Limb (tissue), 2 donors: ENCODE data around the gene C5orf52.
"Not testable (repeated sequence)": the region's sequence is repeated elsewhere in the genome, so short reads cannot be mapped to it uniquely, and the experiment has no call there.

Experiments
- DNase-seq, 2 donors: peaks; one replicate each; pipeline ENCODE4 v3.0.0-alpha.2; 2016; ENCODE audit errors: extremely low spot score in 2 of 2

Gene C5orf52

DNA sequence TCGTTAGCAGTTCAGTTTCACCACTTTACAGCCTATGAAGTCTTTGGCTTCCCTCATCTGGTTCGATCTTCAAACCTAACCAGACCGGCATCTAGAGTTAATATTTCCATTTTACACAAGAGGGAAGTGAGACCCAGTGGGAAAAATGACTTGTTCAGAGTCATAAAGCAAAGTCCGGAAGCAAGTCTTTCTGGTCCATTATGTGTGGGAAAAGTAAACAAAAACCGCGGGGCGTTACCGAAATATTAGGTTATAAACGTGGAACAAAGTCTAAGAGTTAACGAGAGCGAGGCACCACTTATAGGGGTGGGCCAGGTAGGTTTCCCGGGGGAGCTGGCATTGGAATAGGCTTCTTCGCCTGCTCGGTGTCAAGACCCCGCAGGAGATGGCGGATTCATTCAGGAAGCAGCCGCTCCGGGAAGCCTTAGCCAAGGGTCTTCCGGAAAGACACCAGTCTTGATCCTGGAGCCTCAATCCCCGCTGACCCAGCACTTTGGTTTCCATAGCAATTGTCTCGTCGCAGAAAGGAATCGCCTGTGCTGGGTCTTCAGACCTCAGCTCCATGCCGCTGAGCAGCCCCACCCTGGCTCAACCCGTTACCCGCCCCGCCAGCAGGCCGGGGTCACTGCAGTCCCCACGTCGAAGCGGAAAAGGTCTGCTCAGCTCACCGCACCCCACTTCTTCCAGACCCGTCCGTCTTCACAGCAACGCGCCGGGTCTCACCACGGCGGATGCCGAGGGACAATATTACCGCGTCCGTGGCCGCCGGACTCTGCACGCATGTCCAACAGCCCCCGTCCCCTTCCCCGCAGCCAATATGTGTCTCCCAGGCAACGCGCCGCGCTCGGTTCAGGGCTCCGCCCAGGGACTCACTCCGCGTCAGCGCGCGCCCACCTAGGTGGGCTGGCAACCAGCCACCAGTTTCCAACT, at the start of gene C5orf52:
Gene C5orf52, plus strand, starts transcription at position 872 of the 930 bp plus-strand sequence. CDS start 82 bp downstream, outside the sequence.
- DNase-seq: peak; percentile 40 to 88

- DNase-seq: no peak
Observed at GRCh38 chr5:157624144-157624543, 47.2 kb upstream of the C5orf52 start.

GRCh38 chr5:157626831-157627230, 44.5 kb upstream of the C5orf52 start:
- no peak for DNase-seq

- DNase-seq: no peak
Observed at GRCh38 chr5:157630341-157630740, 41.0 kb upstream of the C5orf52 start.

DNA sequence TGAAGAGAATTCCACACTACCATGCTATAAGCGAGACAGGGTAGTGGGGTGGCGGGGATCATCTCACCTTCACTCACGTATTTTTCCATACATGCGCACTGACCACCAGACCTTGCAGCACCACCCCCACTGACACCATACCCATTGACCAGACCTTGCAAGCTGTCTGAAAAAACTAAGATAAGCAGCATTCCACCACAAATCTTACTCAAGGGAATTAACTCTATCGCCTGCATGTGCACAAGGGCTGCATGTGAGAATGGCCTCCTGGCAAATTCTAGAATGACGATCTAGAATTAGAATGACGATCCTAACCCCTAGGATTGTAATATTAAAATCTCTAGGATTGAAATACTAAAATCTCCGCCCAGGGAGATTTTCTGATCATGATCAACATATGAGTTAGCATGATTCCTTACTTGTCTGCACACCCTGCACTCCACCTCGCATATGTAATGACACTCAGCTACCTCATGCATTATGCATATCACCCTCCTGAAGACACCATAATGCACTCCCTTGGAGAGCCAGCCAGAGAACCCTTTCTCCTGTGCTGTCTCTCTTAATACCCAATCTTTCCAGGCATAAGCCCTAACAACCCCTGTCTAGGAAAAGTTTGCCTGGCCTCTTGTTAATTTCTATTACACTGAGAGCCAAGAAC, 30.8 kb upstream of the C5orf52 start:
- no peak for DNase-seq

DNA sequence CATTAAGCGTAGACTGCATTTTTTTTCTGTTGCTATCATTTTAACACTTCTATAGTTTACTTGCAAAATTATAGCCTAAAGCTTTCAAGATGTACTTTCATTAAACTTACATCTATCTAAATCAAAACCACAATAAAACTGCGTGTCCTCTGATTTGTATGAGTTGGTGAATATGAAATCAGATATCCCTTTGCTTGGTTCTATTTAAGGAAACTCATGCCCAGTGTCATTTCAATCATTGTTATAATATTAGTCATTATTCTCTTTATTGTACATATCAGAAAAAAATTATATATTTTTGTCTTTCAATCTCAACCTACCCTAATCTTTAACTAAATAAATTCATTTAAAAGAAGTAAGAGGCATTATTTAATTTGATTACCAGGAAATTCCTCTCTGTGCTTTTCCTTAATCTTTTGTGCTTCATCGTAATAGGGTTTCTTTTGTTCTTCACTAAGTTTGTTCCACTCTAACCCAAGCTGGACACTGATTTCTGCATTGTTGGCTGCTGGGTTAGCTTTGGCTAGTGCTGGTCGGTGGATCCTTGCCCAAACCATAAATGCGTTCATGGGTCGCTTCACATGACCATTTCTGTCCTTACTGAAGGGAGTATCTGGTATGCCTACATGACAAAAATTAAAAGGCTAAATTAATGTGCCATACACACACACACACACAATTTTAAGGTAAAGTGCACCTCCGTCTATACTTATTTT, 22.9 kb upstream of the C5orf52 start:
- DNase-seq: no peak

DNA sequence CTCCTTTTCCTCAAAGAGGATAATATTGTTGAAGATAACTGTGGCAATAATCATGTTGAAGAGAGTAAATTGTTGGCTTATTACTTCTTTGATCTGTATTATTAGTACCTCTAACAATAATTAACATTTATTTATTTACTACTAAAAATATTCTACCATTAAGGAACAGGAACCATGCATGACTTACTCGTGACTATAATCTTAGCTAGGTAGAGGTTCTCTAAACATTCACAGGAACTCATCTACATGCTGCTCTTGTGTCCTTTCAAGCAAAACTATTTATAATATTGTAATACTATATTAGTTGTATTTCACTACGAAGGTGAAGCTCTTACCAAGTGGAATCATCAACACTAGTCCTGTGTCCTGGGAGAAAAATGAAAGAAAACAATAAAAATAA, 22.2 kb upstream of the C5orf52 start:
- no peak for DNase-seq

DNA sequence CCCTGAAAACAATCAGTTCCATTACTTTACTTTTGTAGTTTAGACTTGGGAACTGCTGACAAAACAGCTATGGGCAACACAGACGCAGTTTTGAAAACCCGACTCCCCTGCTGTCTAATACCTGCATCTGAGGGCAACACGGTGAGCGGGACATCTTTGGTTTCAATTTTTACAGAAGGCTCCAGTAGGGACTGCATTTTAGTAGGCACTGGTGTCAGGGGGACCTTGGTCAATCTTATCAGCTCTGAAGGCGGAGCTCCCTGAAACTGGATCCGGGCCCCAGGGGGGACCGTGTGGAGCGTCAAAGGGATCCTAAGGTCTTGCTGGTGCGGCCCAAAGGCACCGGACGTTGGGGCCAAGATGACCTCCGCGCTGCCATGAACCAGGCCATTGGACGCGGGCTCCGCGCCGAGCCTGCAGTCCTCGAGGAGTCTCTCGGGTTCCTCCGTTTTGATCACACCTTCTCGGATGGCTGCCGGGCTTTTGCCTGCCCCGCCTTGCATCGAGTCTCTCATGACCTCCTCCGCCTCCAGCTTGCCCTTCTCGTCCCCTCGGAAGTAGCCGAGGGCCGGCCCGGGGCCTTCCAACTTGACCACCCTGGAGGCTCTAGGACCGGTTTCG, 20.2 kb upstream of the C5orf52 start:
- DNase-seq: no peak

GRCh38 chr5:157651623-157652376, 19.5 kb upstream of the C5orf52 start:
- DNase-seq: peak; percentile 45 to 78

GRCh38 chr5:157652377-157652692, 19.0 kb upstream of the C5orf52 start, which contains the start of gene SOX30:
TSS of gene SOX30 (minus strand) at chr5:157652438. CDS start at chr5:157652078, 360 bp downstream.
- no peak for DNase-seq

GRCh38 chr5:157657516-157657915, 13.8 kb upstream of the C5orf52 start:
- DNase-seq: no peak

- DNase-seq: no peak
Observed at GRCh38 chr5:157658893-157659292, 12.4 kb upstream of the C5orf52 start.

GRCh38 chr5:157659868-157660660, 11.3 kb upstream of the C5orf52 start:
- no peak for DNase-seq

DNA sequence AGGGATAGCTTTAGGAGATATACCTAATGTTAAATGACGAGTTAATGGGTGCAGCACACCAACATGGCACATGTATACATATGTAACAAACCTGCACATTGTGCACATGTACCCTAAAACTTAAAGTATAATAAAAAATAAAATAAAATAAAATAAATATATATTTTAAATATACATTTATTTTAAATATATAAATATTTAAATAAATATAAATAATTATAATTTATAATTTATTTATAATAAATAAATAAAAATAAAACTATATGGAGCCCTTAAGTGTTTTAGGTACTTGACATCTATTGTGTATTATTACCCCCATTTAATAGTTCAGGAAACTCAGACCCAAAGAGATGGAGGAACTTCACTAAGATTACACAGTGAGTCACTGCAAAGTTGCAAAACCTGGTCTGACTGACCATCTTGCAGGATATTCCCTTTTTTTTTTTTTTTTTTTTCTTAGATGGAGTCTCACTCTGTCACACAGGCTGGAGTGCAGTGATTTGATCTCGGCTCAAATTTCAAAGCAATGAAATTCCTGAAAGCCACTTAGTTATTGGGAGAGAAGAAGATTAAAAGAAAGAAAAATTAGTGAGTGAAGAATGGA, 5.8 kb upstream of the C5orf52 start:
- DNase-seq: no peak

DNA sequence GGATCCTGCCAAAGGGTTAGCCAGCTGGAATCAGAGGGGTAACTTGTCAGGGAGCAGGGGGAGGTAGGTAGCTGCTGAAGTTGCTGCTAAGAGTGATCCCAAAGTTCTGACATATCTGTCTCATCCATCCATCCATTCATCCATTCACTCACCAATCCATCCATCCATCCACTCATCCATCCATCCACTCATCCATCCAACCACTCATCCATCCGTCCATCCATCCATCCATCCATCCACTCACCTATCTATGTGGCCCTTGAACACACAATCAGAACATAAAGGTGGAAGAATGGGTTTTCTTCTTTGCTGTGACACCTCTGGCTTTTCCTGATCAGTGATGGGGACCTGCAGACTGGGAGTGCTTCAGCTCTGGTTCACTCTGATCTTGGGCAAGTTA, 3.0 kb upstream of the C5orf52 start:
- DNase-seq: no peak

DNA sequence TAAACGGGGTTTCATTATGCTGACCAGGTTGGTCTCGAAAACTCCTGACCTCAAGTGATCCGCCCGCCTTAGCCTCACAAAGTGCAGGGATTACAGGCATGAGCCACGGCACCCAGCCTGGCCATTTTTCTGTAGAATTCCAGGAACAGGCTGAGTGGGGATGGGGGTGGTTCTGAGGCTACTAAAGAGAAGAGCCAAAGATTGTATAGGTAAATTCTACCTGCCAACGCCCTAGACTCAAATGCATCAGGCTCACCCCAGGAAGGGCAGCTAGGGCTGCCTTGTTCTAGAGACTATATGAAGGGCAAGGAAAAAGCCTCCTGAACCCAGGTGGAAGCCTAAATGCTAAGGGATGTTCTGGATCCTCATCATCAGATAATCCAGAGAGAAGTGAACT, 1.6 kb upstream of the C5orf52 start:
- DNase-seq: peak in 1 of 2 donors; percentile 11

DNA sequence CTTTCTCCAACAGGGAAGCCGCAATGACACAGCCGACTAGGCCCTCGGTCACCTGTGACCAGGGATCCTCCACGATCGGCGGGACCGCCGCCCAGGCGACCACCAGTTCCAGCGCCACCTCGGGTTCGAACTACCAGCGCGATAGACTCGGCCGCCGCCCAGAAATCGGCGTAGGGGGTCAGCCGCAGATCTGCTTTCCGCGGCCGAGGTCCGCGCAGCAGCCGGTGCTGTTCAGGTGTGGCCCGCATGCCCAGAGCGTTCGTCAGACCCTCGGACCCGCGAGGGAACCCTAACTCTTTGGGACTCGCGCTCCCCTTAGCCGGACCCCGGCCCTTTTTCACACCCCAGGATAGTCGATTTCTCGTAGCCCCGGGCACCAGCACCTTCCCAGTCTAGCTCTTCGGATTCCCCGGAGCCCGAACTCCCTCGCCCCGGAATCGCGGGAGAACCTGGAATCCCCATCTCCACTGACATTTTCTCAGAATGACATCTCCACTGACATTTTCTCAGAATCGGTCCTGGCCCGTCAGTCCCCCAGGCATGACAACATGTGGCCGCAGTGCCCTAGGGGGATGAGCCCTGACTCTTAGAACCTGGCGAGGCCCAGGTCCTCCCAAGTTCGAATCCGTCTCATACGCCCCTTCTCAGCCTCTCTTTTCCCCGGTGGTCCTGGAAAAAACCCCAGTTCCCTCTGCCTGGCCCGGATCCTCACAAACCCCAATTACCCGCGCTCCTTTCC, 428 bp downstream of the C5orf52 start:
- no peak for DNase-seq

- no peak for DNase-seq
Observed at GRCh38 chr5:157672976-157673375, 1.6 kb downstream of the C5orf52 start.

DNA sequence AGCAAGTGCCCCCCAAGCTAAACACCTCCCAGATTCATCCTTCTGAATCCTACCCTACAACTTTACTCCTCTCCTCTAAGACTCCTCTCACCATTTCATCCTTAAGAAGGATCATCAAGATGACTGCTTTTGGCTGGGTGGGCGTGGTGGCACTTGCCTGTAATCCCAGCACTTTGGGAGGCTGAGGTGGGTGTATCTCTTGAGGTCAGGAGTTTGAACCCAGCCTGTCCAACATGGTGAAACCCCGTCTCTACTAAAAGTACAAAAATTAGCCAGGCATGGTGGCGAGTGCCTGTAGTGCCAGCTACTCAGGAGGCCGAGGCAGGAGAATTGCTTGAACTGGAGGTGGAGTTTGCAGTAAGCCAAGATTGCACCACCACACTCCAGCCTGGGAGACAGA, 3.0 kb downstream of the C5orf52 start:
- not testable (repeated sequence) for DNase-seq
